Stimulated activated CD4-positive, alpha-beta T cell treated with anti-CD3 and anti-CD28 coated beads, Interleukin-4, amount 100 ng/mL, for 24 hours (primary cell): ENCODE data around the gene PAFAH1B1.
"Not testable (repeated sequence)": the region's sequence is repeated elsewhere in the genome, so short reads cannot be mapped to it uniquely, and the experiment has no call there.

Experiments
- DNase-seq: peaks from one replicate; pipeline ENCODE4 v3.0.0-alpha.2; 2020

PAFAH1B1 gene

DNA sequence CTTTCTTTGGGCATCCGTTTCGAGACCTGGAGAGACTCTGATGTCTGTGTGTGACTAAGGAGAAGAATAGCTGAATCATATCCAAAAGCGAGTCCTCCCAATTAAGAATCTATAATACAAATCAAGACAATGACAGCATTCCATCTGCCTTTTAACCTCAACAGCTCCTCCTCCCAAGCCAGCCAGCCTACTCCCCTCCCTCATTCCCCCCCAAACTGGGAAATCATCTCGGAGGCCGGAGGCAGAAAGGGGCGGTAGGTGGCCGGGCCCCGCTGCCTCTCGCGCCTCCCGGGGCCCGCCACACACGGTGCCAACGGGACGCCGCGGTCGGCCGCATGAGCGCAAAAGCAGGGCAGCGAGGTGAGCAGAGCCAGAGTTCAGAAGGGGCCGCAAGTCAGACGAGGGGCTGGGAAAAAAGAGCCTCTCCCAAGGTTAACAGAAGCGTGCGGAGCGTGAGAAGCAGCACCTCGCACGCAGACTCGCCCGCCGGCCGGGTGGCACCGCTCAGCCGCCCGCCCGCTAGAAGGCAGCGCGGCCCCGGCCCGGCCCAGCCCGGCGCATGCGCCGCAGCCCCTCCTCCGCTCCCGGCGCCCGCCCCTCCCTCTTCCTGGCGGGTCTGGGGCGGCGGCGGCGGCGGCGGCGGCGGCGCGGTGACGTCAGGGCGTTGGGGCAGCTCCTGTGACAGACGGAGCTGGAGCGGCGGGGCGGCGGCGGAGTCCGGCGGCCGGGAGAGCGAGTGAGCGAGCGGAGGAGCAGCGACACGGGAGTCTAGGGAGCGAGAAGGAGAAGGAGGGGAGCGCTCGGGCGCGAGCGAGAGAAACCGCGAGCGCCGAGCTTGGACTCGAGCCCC is at the start of gene PAFAH1B1:
Gene PAFAH1B1, plus strand, starts transcription at position 684 of the 850 bp plus-strand sequence. CDS start 44,635 bp downstream, outside the sequence.
- peak; percentile 94 for DNase-seq

DNA sequence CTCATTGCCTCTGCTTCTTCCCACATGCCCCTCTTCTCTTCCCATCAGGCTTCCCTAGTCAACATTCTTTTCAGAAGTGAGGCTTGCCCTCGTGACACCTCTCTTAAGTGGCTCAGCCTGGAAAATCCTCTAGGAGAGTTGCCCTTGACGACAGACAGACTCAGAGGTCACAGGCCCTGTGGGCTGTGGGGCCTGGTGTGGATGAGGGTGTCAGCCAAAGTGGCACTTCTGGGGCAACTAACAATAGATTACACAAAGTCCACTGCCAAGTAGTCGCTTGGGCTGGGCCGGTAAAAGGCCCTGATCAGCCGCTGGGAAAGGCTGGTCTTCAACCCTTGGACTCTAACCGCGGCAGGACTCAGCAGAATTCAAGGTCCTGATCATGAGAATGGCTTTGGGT is 48.1 kb upstream of the PAFAH1B1 start:
- no peak for DNase-seq

DNA sequence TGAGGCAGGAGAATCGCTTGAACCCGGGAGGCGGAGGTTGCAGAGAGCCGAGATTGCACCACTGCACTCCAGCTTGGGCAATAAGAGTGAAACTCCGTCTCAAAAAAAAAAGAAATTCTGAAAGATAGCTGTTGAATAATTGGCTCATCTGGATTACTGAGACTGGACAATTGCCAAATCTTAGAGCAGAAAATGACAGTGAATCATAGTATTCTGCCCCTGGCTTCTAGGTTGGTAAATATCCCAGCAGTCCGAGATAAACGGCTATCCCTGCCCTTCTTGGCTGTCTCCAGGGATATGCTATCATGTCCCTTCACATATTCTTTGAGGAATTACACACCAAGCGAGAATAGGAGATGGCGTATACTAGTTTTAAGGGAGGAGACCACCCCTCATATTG is 46.3 kb upstream of the PAFAH1B1 start:
- no peak for DNase-seq

DNA sequence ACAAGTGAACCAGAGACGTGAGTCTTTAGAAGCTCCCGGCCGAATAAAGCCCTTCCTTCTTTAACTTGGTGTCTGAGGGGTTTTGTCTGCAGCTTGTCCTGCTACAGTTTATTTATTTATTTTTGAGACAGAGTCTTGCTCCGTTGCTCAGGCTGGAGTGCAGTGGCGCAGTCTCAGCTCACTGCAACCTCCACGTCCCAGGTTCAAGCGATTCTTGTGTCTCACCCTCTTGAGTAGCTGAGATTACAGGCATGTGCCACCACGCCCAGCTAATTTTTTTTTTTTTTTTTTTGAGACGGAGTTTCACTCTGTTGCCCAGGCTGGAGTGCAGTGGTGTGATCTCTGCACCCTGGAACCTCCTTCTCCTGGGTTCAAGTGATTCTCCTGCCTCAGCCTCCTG is 45.4 kb upstream of the PAFAH1B1 start:
- not testable (repeated sequence) for DNase-seq

DNA sequence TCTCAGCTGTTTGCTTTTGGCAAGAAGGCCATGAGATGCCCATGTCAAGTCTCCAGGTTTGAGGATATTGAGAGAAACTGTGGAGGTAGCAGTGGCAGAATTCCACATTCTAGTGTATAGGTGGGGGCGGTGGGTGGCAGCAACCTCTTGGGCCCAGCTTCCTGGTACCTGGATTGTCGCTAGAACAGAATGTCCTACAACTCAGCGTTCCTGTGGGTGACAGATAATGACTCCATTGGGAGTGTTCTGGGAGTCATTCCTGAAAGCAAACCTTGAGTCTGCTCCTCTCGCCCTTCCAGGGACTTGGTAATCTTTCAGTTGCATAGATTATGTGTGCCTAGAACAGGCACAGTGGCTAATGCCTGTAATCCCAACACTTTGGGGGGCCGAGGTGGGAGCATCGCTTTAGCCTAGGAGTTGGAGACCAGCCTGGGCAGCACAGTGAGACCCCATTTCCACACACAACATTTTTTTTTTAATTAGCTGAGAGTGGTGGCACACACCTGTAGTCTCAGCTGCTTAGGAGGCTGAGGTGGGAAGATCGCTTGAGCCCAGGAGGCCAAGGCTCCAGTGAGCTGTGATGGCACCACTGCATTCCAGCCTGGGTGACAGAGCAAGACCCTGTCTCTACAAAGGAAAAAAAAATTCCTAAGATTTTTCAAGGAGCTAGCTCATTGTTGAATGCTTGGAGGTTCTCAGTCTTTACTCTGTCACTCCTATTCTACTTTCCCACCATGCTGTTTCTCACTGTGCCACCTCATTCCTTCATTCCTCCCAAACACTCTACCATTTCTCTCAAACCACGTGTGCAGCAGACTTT is 43.9 kb upstream of the PAFAH1B1 start:
- DNase-seq, result no peak

DNA sequence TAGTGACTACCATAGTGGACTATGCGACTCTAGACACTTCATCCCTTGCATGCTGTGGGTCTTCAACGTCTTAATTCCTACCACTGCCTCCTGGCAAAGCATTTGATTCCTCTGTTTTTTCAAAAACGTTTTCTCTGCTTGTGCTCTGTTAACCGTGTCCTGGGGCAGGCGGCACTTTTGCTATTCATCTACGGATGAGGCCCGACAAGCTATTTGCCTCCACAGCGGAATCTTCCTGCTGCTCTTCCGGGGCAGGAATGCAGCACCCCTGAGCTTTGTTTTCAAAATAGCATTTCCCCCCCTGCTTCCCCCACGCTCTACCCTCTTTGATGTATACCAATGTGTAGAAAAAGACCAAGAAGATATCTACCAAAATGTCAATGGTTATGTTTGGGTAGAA is 42.0 kb upstream of the PAFAH1B1 start:
- no peak for DNase-seq

DNA sequence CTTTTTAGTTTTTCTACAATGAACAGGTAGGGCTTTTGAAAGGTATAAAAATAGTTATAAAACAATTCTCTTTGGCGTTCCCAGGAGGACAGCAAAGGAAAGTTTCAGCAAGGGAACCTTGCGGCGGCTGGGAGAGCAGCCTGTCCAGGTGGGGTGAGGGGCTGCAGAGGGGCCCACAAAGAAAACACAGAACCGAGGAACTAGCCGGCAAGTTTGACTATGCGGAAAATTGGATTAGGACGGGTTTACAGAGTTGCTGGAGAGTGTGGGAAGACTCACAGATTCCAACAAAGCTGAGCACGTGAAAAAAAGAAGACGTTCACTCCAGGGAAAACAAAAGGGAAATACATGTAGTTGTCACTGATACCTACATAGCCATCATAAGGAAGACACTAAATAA is 41.5 kb upstream of the PAFAH1B1 start:
- no peak for DNase-seq

DNA sequence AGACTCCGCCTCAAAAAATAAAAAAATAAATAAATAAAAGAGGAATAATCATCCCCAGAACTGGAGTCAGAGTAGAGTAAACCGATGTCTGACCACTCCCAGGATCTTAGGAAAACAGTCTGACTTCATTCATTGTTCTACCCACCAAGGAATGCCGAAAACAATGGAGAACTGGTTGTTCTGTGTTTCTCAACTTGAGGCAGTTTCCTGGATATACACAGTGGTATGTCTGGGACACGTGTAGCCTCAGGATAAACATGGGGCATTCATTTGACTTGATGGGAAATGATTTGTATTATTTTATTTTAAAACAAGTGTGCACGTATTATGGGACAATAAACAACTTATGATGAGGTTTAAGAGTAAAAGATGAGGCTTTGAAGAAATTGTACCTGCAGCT is 32.8 kb upstream of the PAFAH1B1 start:
- DNase-seq, result no peak

DNA sequence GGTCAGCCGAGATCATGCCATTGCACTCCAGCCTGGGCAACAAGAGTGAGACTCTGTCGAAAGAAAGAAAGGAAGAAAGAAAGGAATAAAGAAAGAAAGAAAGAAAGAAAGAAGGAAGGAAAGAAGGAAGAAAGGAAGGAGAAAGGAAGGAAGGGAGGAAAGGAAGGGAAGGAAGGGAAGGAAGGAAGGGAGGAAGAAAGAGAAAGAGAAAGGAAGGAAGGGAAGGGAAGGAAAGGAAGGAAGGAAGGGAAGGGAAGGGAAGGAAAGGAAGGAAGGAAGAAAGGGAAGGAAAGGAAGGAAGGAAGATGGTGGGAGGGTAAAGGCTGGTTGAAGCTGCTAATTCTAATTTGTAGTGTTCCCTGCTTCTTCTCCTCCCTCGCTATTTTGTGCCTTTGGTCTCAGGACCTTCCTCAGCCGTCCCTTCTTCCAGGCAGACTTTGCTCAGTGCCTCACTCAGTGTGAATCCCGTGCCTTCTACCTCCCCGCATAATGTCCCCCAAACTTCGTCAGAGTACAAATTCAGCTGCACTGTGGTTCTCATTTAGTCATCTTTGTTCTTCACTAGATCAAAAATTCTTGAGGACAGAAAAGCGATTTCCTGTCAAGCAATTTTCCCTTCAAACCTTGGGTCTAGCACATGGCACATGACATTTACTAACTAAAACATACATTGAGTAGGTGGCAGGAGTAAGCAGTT is 31.1 kb upstream of the PAFAH1B1 start:
- DNase-seq, result no peak

DNA sequence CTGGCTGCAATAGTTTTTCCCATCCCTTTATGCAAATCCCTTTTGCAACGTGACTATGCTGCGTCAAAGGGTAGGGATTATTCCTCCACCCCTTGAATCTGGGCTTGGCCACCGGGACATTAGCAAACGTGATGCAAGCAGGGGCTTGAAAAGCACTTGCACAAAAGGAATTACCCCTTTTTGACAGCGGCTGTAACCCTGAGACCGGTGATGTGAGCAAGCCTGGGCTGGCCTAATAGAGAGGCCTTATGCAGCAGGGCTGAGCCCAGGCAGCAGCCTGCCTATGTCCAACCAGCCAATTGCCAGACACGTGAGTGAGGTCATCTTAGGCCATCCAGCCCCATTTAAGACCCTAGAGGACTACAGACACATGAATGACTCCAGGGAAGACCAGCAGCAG is 30.4 kb upstream of the PAFAH1B1 start:
- DNase-seq, result no peak

DNA sequence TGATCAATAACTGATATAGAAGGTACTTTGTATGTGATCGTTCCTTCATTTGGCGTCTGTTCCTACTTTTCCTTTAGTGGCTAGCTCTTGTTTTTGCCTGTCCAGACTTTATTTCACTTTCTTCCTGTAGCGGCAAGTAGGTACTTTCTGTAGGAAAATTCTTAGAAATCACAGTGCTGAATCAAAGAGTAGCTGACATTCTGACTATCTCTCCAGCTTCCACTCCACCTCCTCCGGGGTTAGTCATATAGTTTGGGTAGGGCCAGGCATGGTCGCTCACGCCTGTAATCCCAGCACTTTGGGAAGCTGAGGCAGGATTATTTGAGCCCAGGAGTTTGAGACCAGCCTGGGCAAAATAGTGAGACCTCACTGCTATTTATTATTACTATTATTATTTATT is 29.9 kb upstream of the PAFAH1B1 start:
- DNase-seq, result no peak

DNA sequence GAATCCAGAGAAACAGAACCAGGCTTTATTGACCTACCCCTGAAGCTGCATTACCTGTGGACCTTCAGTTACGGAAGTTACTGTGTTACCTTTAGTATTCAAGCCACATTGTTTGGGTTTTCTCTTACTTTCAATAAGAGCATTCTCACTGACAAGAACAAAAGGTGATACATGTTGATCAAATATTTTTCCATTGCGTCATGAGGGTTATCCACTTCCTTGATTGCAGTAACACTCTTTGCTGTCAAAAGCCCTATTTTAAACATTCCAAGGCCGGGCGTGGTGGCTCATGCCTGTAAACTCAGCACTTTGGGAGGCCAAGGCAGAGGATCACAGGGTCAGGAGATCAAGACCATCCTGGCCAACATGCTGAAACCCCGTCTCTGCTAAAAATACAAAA is 28.6 kb upstream of the PAFAH1B1 start:
- no peak for DNase-seq

DNA sequence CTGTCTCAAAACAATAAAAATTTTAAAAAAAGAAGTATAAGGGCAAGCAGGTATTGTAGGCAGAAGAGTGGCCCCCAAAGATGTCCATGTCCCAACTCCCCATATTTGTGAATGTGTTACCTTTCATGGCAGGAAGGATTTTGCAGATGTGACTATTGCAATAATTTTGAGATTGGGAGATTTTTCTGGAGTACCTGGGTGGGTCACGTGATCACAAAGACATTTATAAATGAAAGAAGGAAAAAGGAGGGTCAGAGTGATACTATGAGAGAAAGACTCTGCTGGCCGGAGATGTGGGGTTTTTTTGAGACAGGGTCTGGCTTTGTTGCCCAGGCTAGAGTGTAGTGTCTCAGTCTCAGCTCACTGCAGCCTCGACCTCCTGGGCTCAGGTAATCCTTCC is 27.4 kb upstream of the PAFAH1B1 start:
- DNase-seq, result no peak

DNA sequence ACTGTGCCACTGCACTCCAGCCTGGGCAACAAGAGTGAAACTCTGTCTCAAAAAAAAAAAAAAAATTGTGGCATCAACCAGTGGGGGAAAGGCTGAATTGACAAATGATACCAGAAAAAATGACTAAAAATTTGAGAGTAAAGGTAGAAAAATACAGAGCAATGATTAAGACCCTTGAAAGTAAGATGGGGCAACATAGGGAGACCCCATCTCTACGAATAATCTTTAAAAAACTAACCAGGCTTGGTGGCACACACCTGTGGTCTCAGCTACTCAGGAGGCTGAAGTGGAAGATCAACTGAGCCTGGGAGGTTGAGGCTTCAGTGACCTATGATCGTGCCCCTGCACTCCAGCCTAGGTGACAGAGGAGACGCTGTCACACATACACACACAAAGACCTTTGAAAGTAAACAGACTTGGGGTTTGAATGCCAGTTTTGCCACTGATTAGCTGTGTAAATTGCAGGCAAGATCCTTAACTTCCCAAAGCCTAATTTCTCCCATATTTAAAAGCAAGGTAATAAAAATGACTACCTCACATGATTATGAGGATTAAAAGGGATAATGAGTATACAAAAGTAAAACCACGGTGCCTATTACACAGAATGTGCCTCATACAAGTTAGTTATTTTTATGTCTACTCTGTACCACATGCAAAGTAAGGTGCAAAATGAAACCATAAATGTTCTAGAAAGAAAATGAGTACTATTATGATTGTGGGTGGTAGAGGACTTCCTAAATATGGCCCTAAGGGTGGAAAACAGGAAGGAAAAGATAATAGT is 21.7 kb upstream of the PAFAH1B1 start:
- DNase-seq, result no peak

DNA sequence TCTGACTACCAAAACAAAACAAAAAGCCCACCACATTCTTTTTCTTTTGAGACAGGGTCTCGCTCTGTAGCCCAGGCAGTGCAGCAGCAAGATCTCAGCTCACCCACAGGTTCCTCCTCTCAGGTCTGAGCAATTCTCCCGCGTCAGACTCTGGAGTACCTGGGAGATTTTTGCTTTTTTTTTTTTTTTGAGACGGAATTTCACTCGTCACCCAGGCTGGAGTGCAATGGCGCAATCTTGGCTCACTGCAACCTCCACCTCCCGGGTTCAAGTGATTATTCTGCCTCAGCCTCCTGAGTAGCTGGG is 21.2 kb upstream of the PAFAH1B1 start:
- DNase-seq, result not testable (repeated sequence)

DNA sequence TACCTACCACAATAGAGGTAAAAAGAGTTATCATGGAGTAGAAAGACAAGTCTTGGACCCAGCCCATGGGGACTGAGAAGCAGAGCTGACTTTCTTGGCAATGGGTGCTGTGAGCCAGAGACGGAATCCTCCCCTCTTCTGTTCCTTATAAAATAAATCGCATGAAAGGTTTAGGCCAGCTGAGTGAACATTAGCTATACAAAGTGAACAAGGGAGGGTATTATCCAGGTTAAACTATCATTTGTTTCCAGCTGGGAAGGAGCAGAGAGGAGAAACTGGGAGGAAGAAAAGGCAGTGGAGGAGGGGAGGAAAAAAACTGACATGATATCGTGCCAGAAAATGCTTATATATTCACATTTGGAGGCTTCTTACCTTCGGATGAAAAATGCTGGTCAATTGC is 13.3 kb upstream of the PAFAH1B1 start:
- no peak for DNase-seq

DNA sequence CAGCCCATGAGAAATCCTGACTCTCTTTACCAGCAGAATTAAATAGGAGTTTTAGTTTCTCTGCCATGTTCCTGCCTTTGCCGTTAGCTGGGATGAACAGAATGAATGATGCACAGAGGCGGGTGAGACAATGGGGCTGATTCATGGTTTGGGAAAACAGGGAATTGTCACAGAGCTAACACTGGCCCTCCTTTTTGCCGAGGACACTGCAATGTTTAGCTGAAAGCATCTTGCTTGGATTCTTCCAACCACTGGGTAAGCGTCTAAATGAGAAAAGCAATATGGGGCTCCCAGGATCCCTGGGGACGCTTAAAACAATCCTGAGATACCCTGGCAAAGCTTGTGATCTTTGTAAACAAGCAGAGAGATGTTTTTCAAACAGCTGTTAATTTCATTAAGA is 12.8 kb upstream of the PAFAH1B1 start:
- no peak for DNase-seq

DNA sequence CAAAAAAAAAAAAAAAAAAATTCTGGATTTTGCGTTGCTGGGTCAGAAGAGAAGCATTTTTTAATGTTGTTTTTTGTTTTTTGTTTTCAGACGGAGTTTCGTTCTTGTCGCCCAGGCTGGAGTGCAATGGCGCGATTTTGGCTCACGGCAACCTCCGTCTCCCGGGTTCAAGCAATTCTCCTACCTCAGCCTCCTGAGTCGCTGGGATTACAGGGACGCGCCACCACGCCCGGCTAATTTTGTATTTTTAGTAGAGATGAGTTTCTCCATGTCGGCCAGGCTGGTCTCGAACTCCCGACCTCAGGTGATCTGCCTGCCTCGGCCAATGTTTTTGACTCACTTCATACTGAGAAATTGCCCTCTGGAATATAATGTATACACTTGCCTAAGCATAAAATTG is 11.0 kb upstream of the PAFAH1B1 start:
- no peak for DNase-seq

DNA sequence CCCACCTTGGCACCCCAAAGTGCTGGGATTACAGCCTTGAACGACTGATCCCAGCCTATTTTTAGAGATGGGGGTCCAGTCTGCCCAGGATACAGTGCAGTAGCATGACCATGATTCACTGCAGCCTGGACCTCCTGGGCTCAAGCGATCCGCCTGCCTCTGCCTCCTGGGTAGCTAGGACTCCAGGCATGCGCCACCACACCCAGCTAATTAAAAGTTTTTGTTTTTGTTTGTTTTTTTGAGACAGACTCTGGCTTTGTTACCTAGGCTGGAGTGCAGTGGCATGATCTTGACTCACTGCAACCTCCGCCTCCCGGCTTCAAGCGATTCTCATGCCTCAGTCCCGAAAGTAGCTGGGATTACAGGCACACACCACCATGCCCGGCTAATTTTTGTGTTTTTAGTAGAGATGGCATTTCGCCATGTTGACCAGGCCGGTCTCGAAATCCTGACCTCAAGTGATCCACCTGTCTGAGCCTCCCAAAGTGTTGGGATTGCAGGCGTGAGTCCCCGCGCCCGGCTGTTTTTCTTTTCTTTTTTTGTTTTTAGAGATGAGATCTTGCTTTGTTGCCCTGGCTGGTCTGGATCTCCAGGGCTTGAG is 2.3 kb upstream of the PAFAH1B1 start:
- DNase-seq, result no peak

DNA sequence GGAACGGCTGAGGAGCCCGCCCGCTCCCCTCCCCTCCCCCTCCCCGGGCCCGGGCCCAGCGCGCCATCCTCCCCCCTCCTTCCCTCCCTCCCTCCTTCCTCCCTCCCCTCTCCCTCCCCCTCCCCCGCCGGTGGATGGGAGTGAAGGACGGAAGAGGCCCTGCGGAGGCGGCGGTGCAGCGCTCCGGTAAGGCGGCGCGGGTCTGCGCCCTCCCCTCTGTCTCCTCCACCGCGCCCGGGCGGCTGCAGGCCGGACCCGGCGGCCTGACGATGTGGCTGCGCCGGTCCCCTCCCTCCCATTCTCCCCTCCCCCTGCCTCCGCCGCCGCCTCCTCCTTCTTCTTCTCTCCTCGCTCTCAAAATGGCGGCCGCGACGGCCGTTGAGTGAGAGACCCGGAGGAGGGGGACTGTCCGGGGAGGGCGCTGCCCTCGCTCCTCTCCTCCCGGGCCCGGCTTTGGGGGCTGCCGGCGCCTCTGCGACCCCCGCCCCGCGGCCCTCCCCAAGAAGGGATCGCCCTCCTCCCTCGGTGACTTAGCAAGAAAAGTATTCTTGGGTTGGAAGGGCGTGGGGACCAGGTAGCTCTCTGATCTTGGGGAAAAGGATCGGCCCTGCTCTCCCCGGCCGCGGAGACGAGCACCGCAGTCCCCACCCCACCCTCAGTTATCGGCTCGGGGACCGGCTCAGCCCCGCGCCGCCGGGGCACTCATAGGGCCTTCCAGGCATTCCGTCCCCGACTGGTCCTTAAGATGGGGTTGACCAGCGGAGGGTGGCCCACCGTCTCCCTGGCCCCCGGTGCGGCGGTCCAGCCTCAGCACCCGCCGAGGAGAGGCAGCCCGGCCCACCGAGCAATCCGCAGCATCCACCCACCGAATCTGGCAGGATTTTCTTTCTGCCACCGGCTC is 617 bp downstream of the PAFAH1B1 start:
- DNase-seq, result peak; percentile 84
